Activated CD8-positive, alpha-beta memory T cell treated with anti-CD3 and anti-CD28 coated beads for 1 hour (primary cell): ENCODE data around the gene FAF2.
A peak's percentile ranks its signal among the peaks of the same experiment; 100 is the strongest.
"Not testable (repeated sequence)": the region's sequence is repeated elsewhere in the genome, so short reads cannot be mapped to it uniquely, and the experiment has no call there.

Experiments used
- DNase-seq, 2 donors: peaks; one replicate each; pipeline ENCODE4 v3.0.0-alpha.2; 2020; ENCODE audit warnings: low read depth in 1 of 2; ENCODE audit errors: extremely low read depth in 1 of 2

FAF2 gene

GRCh38 chr5:176538230-176538988 lies 90.2 kb downstream of the FAF2 start:
- DNase-seq = no peak

DNA sequence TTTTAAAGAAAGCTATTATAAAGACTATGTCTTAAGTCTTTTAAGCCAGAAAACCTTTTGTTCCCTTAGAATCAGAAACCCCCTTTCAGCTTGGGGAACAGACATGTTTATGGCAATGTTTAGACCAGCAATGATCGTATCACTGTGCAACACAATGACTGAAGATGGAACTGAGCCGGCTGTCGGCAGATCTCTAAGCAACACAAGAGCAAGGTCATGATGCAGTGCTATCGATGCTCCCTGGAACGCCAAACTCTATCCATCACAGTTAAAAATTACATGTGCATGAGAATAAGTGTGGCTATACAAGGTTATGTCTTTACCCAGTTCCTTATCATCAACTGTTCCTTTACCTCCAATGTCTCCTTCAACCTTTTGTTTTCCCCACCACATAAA lies 90.8 kb downstream of the FAF2 start:
- no peak for DNase-seq

DNA sequence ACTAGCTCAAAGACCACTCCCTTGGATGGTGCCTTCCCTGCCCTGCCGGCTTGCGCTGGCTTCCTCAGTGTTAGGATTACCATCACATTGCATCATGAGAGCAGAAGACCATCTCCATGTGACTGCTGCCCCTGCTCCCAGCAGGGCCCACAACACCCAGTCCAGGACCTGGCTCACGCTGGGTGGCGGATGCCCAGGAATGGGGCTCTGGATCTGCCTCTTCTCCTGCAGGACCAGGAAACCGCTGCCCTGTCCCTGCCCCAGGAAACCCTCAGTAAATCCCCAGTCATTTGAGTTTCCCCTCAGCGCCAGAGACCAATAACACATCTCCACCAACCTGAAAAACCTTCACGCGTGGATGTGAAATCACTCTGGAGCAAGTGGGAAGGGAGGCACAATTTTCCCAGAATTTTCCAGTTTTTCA lies 92.3 kb downstream of the FAF2 start:
- no peak for DNase-seq

GRCh38 chr5:176540956-176541337 lies 92.8 kb downstream of the FAF2 start:
- no peak for DNase-seq

- peak in 1 of 2 donors; percentile 49 for DNase-seq
Measured at GRCh38 chr5:176541338-176542134, 93.4 kb downstream of the FAF2 start.

DNA sequence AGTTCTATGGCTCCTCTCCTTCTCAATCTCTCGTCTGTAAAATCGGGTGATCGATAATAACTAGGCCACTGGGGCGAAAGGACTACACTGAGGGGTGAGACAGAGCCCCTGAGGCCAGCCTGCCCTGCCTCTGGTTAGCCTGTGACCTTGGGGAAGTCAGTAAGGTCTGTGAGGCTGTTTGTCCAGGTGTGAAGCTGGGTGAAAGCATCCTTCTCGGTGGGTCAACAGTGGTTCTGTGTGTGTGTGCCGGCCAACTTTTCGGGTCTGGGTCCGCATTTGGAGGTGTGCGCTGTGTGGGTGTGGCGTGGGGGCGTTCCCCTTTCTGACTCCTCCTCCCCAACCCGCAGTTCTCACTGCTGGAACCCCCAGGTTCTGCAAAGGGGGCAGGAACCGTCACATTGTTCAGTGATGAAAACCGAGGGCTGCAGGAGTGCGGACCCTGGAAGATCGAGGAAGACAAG lies 94.0 kb downstream of the FAF2 start:
- DNase-seq = peak in 1 of 2 donors; percentile 40

DNA sequence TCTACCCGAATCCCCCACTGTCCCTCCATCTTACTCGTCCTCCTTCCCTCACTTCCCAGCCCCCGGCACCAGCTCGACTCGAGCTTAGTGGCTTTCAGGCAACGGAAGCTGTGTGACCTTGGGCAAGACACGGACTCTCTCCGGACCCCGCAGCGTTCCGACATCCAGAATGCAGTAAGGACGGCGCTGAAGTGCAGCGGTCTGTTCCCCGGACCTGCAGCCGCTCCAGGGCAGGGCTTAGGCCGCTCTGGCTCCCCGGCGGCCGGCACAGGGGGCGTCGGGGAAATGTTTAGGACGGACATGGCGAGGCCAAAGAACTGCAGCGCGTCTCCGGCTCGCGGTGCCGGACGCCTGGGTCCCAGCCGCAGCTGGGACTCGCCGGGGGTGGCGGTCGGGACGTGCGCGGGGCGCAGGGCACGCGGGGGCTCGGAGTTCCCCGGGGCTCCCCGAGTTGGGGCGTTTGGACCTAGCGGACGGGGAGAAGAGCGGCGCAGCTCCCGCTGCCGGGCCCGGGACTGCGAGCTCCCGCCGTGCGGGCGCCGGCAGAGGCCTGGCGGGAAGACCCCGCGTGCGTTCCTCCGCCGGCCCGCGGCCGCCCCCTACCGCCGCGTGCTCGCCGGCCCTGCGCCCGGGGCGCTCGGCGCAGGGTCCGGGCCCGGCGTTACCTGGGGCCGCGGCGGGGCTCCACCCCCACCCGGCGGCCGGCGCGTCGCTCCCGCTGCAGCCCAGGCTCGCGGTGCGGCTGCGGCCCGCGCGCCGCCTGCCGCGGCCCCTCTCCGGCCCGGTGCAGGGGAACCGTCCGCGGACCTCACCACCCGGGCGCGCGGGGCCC lies 94.6 kb downstream of the FAF2 start:
- no peak for DNase-seq

GRCh38 chr5:176543428-176544182 lies 95.4 kb downstream of the FAF2 start:
- DNase-seq = peak in 1 of 2 donors; percentile 52

DNA sequence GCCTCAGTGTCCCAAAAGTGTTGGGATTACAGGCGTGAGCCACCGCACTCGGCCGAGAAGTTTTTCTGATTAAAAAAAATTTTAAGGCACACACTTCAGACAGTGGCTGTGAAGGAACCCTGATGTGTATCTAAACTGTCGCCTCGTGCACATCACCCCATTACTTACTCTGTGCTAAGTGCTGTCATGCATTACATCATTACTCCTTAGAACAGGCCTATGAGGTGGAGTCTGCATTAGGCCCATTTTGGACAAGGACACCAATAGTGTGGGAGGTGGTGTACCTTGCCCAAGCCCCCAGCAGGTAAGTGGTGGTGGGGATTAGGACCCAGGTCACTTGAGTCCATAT lies 97.2 kb downstream of the FAF2 start:
- DNase-seq = no peak

DNA sequence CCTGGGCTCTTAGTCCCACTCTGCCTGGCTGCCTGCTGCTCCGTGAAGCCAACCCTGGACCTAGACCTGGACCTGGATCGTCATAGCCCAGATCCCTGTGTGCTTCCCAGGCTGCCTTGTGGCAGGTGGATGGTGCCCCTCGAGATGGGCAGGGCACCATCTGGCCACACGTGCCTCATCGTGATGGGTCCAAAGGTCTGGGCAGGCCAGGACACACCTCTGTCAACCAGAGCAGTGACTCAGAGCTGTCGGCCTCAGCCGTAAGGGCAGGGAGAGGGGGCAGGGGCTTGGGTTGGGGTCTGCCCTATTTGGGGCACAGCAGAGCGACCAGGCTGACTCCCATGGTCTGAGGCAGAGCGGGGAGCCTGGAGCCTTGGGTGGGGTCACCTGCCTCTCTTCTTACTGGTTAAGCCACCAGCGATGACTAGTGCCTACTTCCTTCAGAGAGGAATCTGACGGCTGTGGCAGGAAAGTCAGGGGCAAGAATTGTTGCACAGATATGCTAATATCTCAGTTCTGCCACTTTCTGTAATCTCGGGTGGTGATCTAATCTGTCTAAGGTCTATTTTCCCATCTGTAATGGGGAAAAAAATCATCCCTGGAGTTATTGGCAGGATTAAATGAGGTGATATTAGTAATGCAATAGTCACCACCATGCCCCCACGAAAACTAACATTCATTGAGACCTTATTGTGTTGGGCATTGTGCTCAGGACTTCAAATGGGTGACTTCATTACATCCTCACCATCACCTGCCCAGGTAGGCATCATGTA lies 97.7 kb downstream of the FAF2 start:
- DNase-seq = no peak

DNA sequence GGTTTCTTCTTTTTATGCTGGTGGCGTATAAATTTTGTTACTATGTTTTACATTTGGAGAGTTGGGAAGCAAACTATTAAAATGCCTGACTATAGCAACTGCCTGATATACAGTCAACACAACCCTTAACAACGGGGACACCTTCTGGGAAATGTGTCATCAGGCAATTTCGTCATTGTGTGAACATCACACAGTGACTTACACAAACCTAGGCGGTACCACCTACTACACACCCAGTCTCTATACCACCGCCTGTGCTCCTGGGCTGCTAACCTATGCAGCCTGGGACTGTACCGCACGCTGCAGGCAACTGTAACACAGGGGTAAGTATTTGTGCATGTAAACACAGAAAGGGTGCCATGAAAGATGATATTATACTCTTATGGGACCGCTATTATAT lies 99.6 kb downstream of the FAF2 start:
- DNase-seq = no peak

GRCh38 chr5:176548967-176549444 lies 100.8 kb downstream of the FAF2 start, which contains the start of gene CDHR2:
TSS of gene CDHR2 (plus strand) at chr5:176549342. CDS start at chr5:176565353, 16,011 bp downstream.
- DNase-seq = no peak

GRCh38 chr5:176549871-176550270 lies 101.7 kb downstream of the FAF2 start:
- no peak for DNase-seq

GRCh38 chr5:176550275-176550831 lies 102.2 kb downstream of the FAF2 start:
- DNase-seq = no peak

GRCh38 chr5:176550937-176551336 lies 102.8 kb downstream of the FAF2 start:
- DNase-seq = not testable (repeated sequence)

DNA sequence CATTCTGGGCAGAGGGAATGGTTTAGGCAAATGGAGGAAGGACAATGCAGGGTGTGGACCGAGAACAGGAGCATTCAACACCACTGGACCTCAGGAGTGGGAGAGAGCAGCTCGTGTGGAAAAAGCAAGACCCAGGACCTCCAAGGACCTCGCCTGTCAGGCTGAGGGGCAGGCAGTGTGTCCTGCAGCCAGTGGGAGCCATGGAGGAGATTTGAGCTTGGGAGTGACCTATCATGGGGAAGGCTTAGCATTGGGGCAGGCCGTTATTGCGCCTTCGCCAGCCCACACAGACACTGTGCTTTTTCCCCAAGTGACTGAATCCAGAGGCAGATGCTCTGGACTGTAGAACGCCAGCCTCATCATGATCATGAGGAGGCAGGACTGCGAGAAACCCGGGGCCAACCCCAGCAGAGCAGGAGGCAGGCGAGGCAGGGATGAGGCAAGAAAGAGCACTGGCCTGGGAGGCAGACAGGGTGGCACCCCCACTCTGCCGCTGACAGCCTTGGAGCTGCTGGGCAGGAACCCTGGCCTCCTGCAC lies 104.2 kb downstream of the FAF2 start:
- DNase-seq = no peak

DNA sequence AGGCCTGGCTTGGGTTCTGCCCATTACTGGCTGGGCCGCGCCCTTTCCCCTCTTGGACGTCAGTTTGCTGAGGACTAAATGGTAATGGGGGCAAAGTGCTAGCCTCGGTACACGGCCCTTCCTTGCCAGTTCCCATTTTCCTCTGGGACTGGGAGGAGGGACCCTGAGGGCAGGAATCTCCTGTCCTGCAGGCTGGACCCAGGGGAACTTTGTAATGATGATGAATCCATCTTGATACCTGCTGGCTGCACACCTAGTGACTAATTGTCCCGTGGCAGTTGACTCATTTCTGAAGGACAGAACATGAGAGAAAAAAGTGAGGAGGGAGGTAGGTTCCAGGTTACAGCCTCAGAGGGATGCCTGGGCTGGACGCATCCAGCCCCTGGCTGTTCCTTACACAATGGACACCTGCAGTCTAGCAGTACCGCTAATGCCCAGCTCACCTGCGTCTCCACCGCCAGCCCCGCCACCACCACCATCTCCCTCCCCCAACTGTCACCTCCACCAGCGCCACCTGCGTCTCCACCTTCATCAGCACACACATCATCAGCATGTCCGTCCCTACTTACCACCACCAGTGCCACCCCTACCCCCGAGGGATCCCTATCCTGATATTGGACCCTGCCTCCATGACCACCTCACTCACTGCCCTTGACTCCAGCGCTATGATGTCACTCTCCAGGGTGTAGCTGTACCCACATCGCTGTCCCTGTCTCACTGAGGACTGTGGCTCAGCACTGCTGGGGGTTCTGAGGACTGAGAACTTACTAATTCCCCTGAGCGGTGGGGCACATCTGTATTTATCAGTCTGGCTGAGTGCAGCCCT lies 105.3 kb downstream of the FAF2 start:
- DNase-seq = no peak

- no peak for DNase-seq
Measured at GRCh38 chr5:176557846-176558245, 109.7 kb downstream of the FAF2 start.
